CD4-positive, alpha-beta T cell treated with Interleukin-17A for 4 hours (primary cell): ENCODE measurements around the gene RTN3.
"Not testable (repeated sequence)": the region's sequence is repeated elsewhere in the genome, so short reads cannot be mapped to it uniquely, and the experiment has no call there.

Experiments used
- DNase-seq: peaks from one replicate; pipeline ENCODE4 v3.0.0-alpha.2; 2020; ENCODE audit warnings: mixed read lengths

RTN3 gene, protein sequence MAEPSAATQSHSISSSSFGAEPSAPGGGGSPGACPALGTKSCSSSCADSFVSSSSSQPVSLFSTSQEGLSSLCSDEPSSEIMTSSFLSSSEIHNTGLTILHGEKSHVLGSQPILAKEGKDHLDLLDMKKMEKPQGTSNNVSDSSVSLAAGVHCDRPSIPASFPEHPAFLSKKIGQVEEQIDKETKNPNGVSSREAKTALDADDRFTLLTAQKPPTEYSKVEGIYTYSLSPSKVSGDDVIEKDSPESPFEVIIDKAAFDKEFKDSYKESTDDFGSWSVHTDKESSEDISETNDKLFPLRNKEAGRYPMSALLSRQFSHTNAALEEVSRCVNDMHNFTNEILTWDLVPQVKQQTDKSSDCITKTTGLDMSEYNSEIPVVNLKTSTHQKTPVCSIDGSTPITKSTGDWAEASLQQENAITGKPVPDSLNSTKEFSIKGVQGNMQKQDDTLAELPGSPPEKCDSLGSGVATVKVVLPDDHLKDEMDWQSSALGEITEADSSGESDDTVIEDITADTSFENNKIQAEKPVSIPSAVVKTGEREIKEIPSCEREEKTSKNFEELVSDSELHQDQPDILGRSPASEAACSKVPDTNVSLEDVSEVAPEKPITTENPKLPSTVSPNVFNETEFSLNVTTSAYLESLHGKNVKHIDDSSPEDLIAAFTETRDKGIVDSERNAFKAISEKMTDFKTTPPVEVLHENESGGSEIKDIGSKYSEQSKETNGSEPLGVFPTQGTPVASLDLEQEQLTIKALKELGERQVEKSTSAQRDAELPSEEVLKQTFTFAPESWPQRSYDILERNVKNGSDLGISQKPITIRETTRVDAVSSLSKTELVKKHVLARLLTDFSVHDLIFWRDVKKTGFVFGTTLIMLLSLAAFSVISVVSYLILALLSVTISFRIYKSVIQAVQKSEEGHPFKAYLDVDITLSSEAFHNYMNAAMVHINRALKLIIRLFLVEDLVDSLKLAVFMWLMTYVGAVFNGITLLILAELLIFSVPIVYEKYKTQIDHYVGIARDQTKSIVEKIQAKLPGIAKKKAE

DNA sequence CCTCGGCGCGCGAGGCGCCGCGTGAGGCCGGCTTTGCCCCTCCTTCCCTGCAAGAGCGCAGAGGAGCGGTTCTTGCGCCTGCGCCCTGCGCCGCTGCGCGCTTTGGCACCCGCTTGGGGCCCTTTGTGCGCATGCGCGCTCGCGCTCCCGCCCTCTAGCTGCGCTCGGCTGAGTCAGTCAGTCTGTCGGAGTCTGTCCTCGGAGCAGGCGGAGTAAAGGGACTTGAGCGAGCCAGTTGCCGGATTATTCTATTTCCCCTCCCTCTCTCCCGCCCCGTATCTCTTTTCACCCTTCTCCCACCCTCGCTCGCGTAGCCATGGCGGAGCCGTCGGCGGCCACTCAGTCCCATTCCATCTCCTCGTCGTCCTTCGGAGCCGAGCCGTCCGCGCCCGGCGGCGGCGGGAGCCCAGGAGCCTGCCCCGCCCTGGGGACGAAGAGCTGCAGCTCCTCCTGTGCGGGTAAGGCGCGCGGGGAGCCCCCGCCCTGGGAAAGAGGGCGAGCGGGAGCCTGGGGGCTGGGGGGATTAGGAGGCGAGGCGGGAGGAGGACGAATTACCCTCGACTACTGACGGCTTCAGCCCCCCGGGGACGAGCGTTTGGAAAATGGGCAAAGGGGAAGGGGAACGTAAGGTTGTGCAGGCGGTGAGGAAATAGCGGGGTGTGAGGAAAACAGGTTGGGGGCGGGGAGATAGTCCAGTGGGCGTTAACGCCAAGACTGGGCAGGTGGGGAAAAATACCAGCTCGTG is at the start of gene RTN3:
TSS of gene RTN3 (plus strand) at position 180 of the 745 bp plus-strand sequence. CDS start at position 317, 137 bp downstream.
- DNase-seq = peak; percentile 99

DNA sequence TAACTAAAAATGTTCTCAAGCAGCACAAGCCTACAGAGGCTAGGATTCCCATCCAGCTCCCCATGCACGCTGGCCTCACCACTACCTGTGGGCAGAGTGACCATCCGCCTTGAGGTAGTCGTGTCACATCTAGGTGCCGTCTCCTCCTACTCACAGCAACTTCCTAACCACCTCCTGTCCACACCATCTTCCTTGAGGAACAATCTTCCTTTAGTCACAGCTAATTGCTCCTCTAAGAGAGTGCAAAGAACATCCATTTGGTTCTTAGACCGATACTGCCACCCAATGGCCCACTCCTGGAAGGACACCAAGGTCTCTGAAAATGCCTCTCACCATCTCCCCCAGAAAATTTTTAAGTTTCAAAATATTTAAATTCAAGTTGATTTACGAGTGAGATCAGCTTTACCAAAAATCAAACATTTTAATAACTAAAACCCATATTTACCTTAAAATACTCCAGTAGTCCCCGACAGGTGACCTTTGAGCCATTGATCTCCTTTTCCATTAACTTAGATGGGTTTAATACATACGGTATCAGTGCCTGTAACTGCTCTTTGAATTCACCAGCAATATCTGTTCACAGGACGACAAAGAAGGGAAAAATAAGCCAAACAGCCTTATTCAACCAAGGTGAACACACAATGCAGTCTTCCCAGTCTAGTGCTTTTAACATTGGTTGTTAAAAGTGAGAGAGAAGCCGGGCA is 45.4 kb upstream of the RTN3 start:
- peak; percentile 79 for DNase-seq

DNA sequence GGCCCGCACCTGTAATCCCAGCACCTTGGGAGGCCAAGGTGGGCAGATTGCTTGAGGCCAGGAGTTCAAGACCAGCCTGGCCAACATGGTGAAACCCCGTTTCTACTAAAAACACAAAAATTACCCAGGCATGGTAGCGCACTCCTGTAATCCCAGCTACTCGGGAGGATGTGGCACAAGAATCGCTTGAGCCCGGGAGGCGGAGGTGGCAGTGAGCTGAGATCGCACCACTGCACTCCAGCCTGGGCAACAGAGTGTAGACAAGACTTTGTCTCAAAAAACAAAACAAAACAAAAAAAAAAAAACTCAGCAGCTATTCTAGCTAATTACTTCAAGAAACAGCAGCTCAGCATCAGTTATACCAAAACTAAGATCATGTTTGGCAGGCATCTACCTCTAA is 42.9 kb upstream of the RTN3 start:
- not testable (repeated sequence) for DNase-seq

DNA sequence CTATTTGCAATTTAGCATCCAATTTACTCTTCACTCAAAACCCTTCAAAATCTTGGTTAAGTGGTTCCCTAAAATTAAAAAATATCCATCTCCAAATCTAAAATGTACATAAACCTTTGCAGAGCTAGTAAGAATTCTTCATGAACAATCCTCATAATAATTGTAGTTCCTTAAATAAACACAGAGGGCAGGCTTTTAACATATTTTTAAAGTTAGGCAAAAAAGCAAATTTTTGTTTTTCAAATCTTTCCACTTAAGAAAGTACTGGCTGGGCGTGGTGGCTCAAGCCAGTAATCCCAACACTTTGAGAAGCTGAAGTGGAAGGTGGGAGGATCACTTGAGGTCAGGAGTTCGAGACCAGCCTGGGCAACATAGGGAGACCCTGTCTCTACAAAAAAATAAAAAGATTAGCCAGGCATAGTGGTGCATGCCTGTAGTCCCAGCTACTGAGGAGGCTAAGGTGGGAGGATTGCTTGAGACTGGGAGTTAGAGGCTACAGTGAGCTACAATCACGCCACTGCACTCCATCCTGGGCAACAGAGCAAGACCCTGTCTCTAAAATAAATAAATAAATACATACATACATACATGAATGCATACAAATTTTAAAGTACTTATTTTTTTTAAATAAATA is 42.0 kb upstream of the RTN3 start:
- DNase-seq = no peak

DNA sequence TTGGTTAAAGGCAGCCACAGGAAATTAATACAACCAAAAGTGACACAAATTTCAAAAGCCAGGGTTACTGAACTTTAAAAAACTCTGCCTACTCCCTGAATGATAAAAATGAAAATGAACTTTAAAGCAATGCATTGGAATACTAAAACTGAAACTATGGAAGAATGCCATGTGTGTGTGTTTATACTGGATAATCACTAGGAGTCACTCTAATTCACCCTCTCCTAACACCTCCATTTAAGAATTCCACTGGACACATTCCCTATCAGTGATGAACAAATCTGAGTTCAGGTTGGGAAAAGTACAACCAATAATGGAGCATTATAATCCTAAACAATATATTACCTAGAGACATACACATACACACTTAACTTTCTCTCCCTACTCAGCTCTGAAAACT is 39.6 kb upstream of the RTN3 start:
- no peak for DNase-seq

DNA sequence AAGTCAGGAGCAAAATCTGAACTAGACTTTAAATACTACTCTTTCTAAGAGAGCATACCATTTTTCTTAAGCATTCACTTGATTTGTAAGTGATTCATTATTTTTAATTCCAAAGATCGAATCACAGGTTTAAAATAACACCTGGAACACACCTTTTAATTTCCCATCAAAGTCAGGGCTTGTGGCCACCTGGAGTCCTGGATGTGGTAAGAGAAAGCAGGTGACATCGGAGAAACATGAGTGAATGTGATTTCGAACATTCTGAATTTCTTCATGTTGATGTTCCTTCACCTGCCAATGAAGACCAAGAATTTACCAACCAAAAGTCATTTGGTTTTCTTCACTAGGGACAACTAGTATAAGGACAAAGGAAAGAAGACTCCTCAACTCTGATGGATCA is 38.1 kb upstream of the RTN3 start:
- no peak for DNase-seq

DNA sequence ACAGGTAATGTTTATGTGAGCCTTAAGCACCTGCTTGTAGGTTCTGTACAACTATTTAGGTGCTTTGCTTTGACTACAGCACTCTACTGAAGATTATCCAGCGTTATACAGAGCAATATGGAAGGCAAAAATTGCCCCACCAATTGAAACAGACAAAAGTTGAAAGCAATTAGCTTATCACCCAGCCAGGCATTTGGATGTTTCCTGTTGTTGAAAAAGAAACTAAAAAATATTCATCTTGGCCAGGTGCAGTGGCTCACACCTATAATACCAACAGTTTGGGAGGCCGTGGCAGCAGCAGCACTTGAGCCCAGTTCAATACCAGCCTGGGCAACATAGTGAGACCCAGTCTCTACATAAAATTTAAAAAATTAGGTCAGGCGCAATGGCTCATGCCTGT is 28.6 kb upstream of the RTN3 start:
- no peak for DNase-seq

DNA sequence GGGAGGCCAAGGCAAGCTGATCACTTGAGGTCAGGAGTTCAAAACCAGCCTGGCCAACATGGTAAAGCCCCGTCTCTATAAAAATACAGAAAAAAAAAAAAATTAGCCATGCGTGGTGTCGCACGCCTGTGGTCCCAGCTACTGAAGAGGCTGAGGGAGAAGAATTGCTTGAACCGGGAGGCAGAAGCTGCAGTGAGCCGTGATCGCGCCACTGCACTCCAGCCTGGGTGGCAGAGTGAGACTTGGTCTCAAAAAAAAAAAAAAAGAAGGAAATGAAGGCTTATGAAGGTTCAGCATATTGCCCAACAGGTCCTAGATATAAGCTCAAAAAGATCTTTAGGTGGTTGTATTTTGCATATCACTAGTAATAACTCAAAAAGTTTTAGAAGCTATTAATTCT is 20.3 kb upstream of the RTN3 start:
- DNase-seq = no peak

DNA sequence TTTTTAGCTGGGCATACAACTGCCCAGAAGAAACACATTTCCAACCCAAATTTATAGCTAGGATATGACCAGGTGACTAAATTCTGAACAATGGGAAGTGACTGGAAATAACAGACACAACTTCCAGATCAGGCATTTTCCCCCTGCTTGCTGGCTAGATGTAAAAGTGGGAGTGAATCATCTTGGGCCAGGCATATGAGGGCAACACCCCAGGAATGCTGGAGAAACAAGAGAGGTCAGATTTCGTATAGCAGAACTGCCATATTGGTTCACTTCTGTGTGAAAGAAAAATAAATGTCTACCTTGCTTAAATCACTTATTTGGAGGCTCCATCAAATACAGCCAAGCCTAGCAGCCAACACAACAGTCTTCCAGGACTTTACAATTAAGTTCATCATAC is 17.5 kb upstream of the RTN3 start:
- DNase-seq = no peak

DNA sequence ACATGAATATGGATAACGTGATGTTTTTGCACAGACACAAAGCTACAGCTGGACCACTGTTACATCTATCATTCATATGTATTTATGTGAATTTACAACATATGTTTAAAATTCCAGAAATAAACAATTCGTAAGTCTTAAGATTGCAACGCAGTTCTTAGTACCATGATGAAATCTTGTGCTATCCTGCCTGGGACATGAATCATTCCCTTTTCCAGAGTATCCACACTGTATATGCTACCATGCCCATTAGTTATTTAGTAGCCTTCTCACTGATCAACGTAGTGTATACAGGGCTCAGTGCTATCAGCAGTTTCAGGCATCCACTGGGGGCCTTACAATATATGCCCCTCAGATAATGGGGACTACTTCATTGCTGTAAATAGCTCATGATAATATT is 14.4 kb upstream of the RTN3 start:
- no peak for DNase-seq

DNA sequence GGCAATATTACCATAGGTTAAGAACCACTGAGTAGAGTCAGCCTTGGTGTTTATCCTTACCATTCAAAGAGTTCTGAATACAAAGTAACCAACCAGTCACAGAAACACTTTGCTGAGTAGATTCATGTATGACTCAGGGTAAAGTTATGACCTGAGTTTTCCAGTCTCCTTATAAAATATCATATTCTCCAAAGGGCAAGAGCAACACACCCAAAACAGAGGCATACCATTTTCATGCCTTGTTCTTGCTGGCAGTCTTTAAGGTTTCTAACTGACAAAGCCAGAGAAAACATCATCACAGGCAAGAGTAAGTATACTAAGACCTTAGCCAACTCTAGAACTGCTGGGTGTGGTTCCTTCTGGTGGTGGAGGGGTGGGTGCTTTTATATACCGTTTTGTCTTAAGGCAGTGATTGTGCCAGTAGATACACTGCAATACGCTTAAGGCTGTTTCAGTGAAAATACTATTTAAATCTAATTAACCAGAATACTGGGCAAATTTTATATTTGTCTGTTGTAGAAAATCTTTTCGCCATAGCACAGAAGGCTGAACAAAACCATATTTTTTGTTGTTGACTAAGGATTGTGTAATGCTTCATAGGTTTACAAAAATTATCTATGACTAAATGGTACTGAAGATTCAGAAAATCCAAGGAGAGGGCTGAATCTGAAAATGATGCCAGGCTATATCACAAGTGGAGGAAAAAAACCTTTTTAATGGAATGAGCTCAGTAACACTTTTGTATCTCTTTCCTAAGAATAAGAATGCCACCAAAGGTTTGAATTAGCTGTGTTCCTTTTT is 13.1 kb upstream of the RTN3 start:
- no peak for DNase-seq

DNA sequence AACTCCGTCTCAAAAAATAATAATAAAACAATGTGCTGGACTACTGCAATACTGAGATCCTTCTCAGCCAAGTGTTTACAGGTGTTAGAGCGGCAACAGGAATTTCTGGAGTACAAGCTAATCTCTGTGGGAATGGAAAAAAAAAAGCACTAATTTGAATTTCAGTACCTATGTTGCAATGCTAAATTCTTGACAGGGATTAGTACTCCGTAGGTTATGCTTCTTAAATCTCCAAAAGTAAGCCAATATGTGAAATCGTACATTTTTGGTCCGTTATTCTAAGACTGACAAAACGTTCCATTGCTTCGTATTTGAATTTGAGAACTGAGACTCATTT is 11.2 kb upstream of the RTN3 start:
- no peak for DNase-seq

DNA sequence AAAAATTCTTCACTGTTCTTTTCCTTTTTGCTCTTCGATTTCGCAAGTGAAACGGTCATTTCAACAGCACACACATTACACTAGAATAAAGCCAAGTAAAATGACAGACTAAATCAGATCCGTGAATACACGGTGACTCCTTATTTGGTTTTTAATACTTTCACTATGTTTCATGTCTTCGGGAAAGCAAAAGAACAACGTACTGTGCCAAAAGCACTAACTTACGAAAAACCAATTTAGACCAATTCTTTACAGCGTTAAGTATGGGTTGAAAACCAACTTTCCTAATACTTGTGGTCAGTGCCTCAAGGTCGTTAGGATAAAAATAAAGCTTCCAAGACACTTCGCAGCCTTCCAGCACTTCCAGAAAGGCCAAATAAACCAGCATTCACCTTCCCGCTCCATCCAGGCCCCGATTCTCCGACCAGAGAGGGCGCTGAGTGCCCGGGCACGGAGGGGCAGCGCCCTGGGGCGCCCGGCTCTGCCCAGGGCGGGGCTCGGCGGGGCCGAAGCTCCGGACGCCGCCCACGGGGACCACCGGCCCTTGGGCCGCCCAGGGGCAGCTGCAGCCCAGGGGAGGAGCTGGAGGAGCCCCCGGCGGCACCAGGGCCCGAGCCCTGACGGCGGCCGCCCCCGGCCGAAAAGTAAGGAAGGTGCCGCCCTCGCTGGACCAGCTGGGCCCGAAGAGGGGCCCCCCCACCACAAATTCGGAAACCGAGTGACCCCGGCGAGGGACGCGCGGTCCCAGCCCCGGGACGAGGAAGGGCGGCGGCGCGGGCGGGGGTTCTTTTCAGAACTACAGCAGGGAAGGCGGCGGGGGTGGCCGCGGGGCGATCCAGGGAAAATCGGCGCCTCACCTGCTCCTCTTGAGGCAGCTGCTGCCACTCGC is 10.6 kb upstream of the RTN3 start:
- DNase-seq = peak; percentile 52

DNA sequence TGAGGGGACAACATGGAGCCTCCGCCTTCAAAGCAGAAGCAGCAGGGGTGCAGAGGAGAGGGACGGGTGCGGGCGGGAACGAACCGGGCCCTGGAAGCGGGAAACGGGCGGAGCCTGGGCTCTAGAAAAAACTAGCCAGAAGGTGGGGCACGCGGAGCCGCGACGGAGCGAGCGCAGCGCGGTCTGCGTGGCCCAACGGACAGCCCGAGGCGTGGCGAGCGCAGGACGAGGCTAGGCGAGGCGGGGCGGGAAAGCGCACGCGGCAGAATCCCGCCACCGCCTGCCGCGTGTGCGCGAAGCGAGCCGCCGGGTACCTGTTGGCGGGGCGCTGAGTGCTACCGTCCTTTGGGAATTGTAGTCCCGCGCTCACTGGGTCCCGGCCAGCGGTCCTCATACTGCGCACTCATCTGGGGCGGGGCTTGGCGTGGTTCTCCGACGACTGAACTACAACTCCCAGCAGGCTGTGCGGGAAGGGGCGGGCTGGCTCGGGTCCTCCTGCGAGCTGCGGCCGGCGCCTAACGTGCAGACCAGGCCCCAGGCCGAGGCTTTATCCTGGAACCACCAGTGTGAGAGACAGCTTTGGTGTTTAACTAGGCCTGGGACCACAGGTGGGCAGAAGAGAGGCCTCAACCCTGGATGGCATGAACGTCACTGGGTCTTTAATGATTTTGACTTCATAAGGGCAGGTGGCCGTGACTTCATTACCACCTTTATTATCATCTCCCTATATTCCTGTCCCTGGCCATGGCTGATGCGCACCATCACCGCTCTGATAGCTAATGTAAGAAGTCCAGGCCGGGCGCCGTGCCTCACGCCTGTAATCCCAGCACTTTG is 9.8 kb upstream of the RTN3 start, which contains the start of gene ATL3:
TSS of gene ATL3 (minus strand) at position 55 of the 834 bp plus-strand sequence. CDS start at position 14, 41 bp downstream.
- peak; percentile 99 for DNase-seq

DNA sequence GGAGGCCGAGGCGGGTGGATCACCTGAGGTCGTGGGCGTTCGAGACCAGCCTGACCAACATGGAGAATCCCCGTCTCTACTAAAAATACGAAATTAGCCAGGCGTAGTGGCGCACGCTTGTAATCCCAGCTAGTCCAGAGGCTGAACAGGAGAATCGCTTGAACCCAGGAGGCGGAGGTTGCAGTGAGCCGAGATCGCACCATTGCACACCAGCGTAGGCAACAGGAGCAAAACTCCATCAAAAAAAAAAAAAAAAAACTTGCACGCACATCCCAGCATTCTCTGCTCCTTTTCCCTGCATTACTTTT is 9.2 kb upstream of the RTN3 start:
- DNase-seq = no peak

DNA sequence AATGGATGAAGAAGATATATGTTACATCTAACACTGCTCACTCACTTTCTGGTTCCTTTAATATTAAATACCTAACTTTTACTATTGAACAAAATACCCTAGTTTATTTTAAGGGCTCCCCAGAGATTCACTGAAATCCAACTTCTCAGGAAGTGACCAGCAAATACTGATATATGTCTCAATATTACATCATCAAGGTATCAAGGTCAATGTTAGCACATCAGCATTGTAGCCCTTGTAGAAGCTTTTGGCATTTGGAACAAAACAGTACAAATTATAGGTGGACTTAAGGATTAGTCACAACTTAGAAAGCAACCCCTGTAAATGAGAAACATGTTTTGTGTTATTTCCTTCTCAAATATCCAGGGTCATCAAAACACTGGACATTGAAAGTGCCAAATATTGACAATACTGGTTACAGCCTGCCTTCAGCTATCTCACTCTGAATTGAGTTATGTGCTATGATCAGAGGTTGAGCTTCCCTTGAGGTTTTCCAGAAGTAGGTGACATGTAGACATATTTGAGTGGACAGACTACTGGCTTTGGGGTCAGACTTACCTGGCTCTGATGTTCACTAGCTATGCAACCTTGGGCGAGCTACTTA is 8.3 kb upstream of the RTN3 start:
- no peak for DNase-seq

DNA sequence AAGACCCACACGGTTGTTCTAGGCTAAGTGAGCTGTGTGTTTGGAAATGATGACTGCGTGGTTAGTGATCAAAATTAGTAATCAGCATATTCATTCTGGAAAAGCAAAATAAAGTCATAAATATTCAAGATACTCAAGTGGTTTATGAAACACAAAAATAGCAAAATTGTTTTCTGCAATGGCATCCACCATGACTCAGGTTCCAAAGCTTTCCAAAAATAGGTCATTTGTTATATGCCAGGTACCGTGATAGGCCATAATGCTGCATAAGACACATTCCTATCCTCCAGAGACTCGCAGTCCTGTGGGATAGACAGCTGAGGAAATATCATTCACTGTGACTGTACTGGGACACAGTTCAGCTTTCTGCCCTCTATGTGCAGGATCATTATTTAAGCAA is 7.7 kb upstream of the RTN3 start:
- no peak for DNase-seq

DNA sequence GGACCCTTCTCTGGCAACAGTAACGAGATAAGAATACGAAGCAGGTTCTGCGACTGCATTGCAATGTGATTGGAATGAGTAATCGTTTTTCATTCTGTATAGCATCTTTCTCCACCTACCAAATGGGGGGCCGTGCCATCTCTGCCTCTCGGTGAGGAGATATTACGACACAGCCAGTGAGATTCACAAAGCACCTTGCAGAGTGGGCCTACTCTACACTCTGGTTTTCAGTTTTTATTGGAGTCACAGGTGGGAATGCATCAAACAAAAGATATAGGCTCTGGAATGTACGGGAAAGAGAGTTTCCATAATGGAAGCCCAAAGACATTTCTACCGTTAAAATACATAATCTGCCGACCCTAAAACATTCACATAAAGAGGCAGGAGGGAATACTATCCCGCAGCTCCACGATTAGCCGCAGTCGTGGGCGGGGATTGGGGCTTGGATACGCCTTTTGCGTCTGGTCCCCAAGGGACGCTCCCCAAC is 423 bp upstream of the RTN3 start:
- peak; percentile 6 for DNase-seq
